ENCODE data around the gene SREBF2. TPM values are rescaled to one million over a fixed set of nuclear protein-coding genes. Genes with fewer than 3 reads are reported as not detected.

SREBF2 gene
- total and polyA plus RNA-seq, 2 of the 8 experiments (the other 6 are each of a cell fraction or from before 2014, with no cell fraction given), result 125 to 144 TPM

DNA sequence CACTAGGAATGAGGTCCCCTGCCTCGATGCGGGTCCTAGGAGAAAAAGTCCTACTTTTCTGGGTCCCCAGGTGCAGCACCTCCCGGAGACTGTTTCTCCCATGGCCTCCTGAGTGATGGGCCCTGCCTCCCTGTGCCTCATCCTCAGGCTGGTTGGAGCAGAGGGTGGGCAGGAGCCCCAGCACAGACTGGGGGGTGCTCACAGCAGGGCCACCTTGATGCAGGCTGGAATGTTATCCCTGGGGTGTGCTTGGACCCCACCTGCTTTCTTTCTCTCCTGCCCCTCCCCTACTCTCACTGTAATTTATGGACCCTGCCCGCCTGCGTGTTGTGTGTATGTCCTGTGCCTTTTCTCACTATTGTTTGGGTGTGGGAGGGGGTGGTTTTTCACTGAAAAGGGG lies 73.9 kb downstream of the SREBF2 start:
- H3K27me3 ChIP-seq (replicated peaks in 1 of 4; ENCODE audit: control insufficient read depth in 3 of 4, extremely low read depth in 1 of 4, insufficient read depth in 3 of 4, low read length in 3 of 4), result peaks cover 24 to 36% (median 32%) of the 10 kb centered on the region in 4 experiments
- FAIRE-seq (no peak), DNase-seq (ENCODE audit: low read depth in 1 of 2, low spot score in 2 of 2) (no peak)
- no peak overlapping the region for H3K23ac ChIP-seq (ENCODE audit: insufficient read length)
- H4K20me1 ChIP-seq (replicated peaks in 1 of 2; ENCODE audit: control insufficient read depth in 1 of 2, insufficient read depth in 2 of 2, low read length in 2 of 2), result peaks cover 11 to 25% of the 10 kb centered on the region in 2 experiments
- no peak overlapping the region for H2BK5ac ChIP-seq (ENCODE audit: low read depth, low read length)
- H3K9ac ChIP-seq (replicated peaks in 1 of 4; ENCODE audit: extremely low read depth in 1 of 4, low read depth in 3 of 4, low read length in 3 of 4), result no peak overlapping the region
- no peaks in the 10 kb centered on the region; a peak in 1 of 4 replicates for H3K9me3 ChIP-seq (ENCODE audit: insufficient read depth in 2 of 2, low read depth in 1 of 2, low read length in 1 of 2)
- H3K56ac ChIP-seq (replicated peaks; ENCODE audit: insufficient read length, low read depth, low read length), result no peak overlapping the region
- no peak overlapping the region for H3K4ac ChIP-seq (replicated peaks; ENCODE audit: insufficient read length, low read depth, low read length)
- no peak overlapping the region for H2BK12ac ChIP-seq (ENCODE audit: low read depth, low read length)
- H3K4me1 ChIP-seq (replicated peaks in 1 of 4; ENCODE audit: control insufficient read depth in 3 of 4, insufficient read depth in 4 of 4, low read length in 3 of 4), result peaks cover 0 to 23% (median 6%) of the 10 kb centered on the region in 4 experiments; a peak in 4 of 7 replicates
- H3K79me1 ChIP-seq (ENCODE audit: low read depth, low read length), result no peaks in the 10 kb centered on the region
- H2BK20ac ChIP-seq (ENCODE audit: low read length), result no peak overlapping the region
- no peak overlapping the region for H3K4me2 ChIP-seq (ENCODE audit: insufficient read depth in 1 of 2, low read depth in 2 of 2, low read length in 2 of 2)
- no peak overlapping the region for H2AK5ac ChIP-seq (ENCODE audit: low read depth, low read length)
- POLR2A ChIA-PET (ENCODE audit: partially characterized antibody), result interaction anchor here (0.6 to 3.3 kb wide), 3 partner anchors 9 to 38 kb away, joined by 3 to 12 read pairs (median 7); no protein-coding TSS in a partner anchor
- H4K5ac ChIP-seq (ENCODE audit: insufficient read length, low read depth, low read length), result no peak overlapping the region
- no peak overlapping the region for H2BK15ac ChIP-seq (ENCODE audit: low read length)
- no peak for TF ChIP-seq JUN (IDR thresholded peaks at IDR 0.05; ENCODE audit: low read depth, low read length)
- no peak for TF ChIP-seq CBX5 (IDR thresholded peaks at IDR 0.05; ENCODE audit: low read depth, low read length)
- TF ChIP-seq SIN3A (conservative IDR thresholded peaks at IDR 0.05 in 1 of 2, IDR thresholded peaks at IDR 0.05 in 1 of 2; ENCODE audit: low read depth in 1 of 2, low read length in 2 of 2), result no peak
- TF ChIP-seq SP2 (IDR thresholded peaks at IDR 0.05; ENCODE audit: low read length), result no peak
- TF ChIP-seq RBBP5 (IDR thresholded peaks at IDR 0.05; ENCODE audit: borderline replicate concordance, low read depth, low read length), result no peak
- no peak for TF ChIP-seq RAD21 (IDR thresholded peaks at IDR 0.05 in 1 of 2, conservative IDR thresholded peaks at IDR 0.05 in 1 of 2; ENCODE audit: low read depth in 2 of 2, low read length in 2 of 2)
- TF ChIP-seq TCF12 (IDR thresholded peaks at IDR 0.05; ENCODE audit: low read depth, low read length), result no peak
- no peak for TF ChIP-seq POLR2A (IDR thresholded peaks at IDR 0.05; ENCODE audit: control extremely low read depth in 1 of 2, low read depth in 2 of 2, low read length in 2 of 2)
- no peak for TF ChIP-seq SIX5 (IDR thresholded peaks at IDR 0.05; ENCODE audit: low read depth, low read length)
- no peak overlapping the region for H2BK120ac ChIP-seq (replicated peaks; ENCODE audit: low read depth, low read length)
- H4K8ac ChIP-seq (ENCODE audit: extremely low read depth, insufficient read depth, low read length), result no peak overlapping the region
- CTCF ChIA-PET (ENCODE audit: partially characterized antibody), result interaction anchor here (0.9 to 5.2 kb wide), 5 partner anchors 20 to 210 kb away, joined by 3 to 32 read pairs (median 5); partner anchors contain the start of genes CENPM and TNFRSF13C
- H3K18ac ChIP-seq (ENCODE audit: extremely low read depth, low read length), result no peak overlapping the region
- no peak overlapping the region for H3K4me3 ChIP-seq (ENCODE audit: extremely low read depth in 1 of 4, insufficient read depth in 2 of 4, low read depth in 3 of 4, low read length in 4 of 4)
- no peak overlapping the region for H2AFZ ChIP-seq (ENCODE audit: low read length)
- H4K91ac ChIP-seq (replicated peaks; ENCODE audit: insufficient read length, low read length), result no peak overlapping the region
- 91% methylated on average over 5 of the region's 5 CpGs; no CpG with 5 or more reads in 1 of the 2 experiments for WGBS, 2 experiments (ENCODE audit: extremely low coverage in 1 of 2, insufficient coverage in 1 of 2, insufficient read length in 1 of 2, insufficient replicate concordance in 2 of 2, low coverage in 1 of 2, low lambda C conversion rate in 2 of 2, missing lambda C conversion rate in 1 of 2)
- H3K27ac ChIP-seq (ENCODE audit: low read depth, low read length), result no peak overlapping the region
- no peak overlapping the region for H3K14ac ChIP-seq (ENCODE audit: insufficient read length)
- H3K23me2 ChIP-seq (ENCODE audit: low read depth, low read length), result peaks cover 2% of the 10 kb centered on the region; the same call in 1 of the 2 replicates
- H3K36me3 ChIP-seq (ENCODE audit: control insufficient read depth in 2 of 4, insufficient read depth in 4 of 4, low read length in 3 of 4), result peaks cover 13 to 38% (median 26%) of the 10 kb centered on the region in 4 experiments
- H3K79me2 ChIP-seq (ENCODE audit: control insufficient read depth in 1 of 2, insufficient read depth in 2 of 2, low read length in 2 of 2), result no peaks in the 10 kb centered on the region

Data from H1 (cell line).